ENCODE measurements around the gene KSR2.

The KSR2 gene

DNA sequence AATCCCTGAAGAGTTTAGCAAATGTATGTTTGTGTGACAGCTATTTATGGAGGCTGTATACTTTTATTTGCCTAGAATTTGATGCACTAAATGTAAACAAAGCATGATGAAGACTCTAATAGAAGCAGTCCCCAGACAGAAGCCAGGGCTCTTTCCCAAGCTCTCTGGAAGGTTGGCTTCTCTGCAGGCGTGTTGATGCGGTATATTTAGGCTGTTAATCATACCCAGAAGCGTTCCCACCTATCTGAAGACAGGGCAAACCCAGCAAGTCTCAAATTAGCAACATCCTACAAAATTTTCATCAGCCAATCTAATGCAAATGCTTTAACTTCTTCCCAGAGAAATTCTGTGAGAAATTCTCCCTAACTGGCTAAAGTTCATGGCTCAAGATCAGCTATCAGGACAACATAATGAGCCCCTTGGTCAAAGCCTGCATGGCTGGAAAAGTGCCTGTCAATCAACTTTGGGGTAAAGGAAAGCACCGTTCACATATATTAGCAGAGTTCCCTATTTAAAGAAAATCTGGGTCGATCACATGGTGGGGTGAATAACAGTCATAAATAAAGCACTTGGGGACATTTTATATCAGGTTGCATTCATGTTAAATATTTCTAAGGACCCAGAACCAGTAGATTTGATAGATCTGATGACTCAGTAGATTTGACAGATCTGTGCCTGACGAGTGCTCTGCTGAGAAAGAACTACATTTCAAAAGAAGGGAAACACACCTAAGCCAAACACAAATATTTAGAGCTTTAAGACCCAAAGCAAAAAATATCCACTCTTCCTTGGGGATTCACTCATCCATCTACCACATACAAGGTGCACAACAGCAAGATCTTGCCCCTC lies 46.6 kb downstream of the KSR2 start:
- no peak overlapping the region for H3K27ac ChIP-seq (ENCODE audit: low read depth, low read length, poor library complexity, severe bottlenecking)
- no peak overlapping the region for H3K4me3 ChIP-seq (ENCODE audit: low read depth, low read length, poor library complexity, severe bottlenecking)
- no peaks in the 10 kb centered on the region for H3K4me1 ChIP-seq (ENCODE audit: insufficient read depth, low read length, severe bottlenecking)
- no peaks in the 10 kb centered on the region for H3K9me3 ChIP-seq (ENCODE audit: low read length)
- no peaks in the 10 kb centered on the region for H4K20me1 ChIP-seq (ENCODE audit: insufficient read depth, low read length)
- TF ChIP-seq CTCF (IDR thresholded peaks at IDR 0.05; ENCODE audit: low read length) = no peak
- TF ChIP-seq EZH2 (IDR thresholded peaks at IDR 0.05; ENCODE audit: borderline replicate concordance, low read length) = no peak
- no peaks in the 10 kb centered on the region for H3F3A ChIP-seq (ENCODE audit: insufficient read depth, low read length)
- H3K79me2 ChIP-seq (ENCODE audit: insufficient read depth, low read length) = no peaks in the 10 kb centered on the region
- no peaks in the 10 kb centered on the region for H3K9me2 ChIP-seq (ENCODE audit: low read depth, low read length)
- no peaks in the 10 kb centered on the region for H3K36me3 ChIP-seq (ENCODE audit: insufficient read depth, low read length)
- no peak overlapping the region for H2AFZ ChIP-seq (ENCODE audit: low read length)
- no peak overlapping the region for H3K9ac ChIP-seq (ENCODE audit: low read length)
- H3K27me3 ChIP-seq (ENCODE audit: insufficient read depth, low read length) = no peaks in the 10 kb centered on the region; the same call in 1 of the 2 replicates
- H3K4me2 ChIP-seq (ENCODE audit: low read length) = no peak overlapping the region

DNA sequence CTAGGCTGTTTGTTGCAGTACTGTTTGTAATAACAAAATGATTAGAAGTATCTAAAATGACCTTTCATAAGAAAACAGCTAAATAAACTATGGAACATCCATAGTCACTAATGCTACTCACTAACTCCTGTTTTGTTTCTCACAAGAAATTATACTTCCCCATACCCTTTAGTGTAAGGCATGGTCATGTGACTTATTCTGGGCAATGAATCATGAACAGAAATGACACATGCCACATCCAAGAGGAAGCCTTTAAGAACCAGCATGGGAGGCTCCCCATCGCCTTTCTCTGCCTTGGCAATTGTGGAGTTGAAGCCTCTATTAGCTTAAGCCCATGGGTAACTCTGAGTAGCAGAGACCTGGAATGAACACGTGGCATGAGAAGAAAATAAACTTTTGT lies 49.3 kb downstream of the KSR2 start:
- H2AFZ ChIP-seq (ENCODE audit: low read length) = no peak overlapping the region
- H3K27me3 ChIP-seq (ENCODE audit: insufficient read depth, low read length) = no peaks in the 10 kb centered on the region; the same call in 1 of the 2 replicates
- no peaks in the 10 kb centered on the region for H3K9me3 ChIP-seq (ENCODE audit: low read length)
- H3K9me2 ChIP-seq (ENCODE audit: low read depth, low read length) = no peaks in the 10 kb centered on the region
- H3K4me1 ChIP-seq (ENCODE audit: insufficient read depth, low read length, severe bottlenecking) = no peaks in the 10 kb centered on the region
- TF ChIP-seq EZH2 (IDR thresholded peaks at IDR 0.05; ENCODE audit: borderline replicate concordance, low read length) = no peak
- TF ChIP-seq CTCF (IDR thresholded peaks at IDR 0.05; ENCODE audit: low read length) = no peak
- H3K4me2 ChIP-seq (ENCODE audit: low read length) = no peak overlapping the region
- H3K27ac ChIP-seq (ENCODE audit: low read depth, low read length, poor library complexity, severe bottlenecking) = no peak overlapping the region
- no peaks in the 10 kb centered on the region for H3K79me2 ChIP-seq (ENCODE audit: insufficient read depth, low read length)
- no peaks in the 10 kb centered on the region for H3K36me3 ChIP-seq (ENCODE audit: insufficient read depth, low read length)
- H4K20me1 ChIP-seq (ENCODE audit: insufficient read depth, low read length) = no peaks in the 10 kb centered on the region
- no peak overlapping the region for H3K4me3 ChIP-seq (ENCODE audit: low read depth, low read length, poor library complexity, severe bottlenecking)
- H3F3A ChIP-seq (ENCODE audit: insufficient read depth, low read length) = no peaks in the 10 kb centered on the region
- H3K9ac ChIP-seq (ENCODE audit: low read length) = no peak overlapping the region

DNA sequence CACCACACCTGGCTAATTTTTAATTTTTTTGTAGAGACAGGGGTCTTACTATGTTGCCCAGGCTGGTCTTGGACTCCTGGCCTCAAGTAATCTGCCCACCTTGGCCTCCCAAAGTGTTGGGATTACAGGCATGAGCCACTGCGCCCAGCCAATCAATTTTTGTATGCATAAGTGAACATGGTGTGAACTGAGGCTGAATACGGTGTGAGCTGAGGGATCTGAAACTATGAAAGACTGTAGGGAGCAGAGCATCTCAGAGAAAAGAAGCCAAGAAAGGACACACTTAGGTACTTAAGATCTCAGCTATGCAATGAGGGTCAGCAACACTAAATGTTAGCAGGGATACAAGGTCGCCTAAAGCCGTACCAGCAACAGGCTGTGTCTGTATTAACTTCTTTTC lies 54.1 kb downstream of the KSR2 start:
- Histone ChIP-seq H4K20me1 (ENCODE audit: insufficient read depth, low read length) (no peaks in the 10 kb centered on the region), H3K4me3 (ENCODE audit: low read depth, low read length, poor library complexity, severe bottlenecking) (no peak overlapping the region), H3K4me1 (ENCODE audit: insufficient read depth, low read length, severe bottlenecking) (no peaks in the 10 kb centered on the region), H2AFZ (ENCODE audit: low read length) (no peak overlapping the region), H3K9me3 (ENCODE audit: low read length) (no peaks in the 10 kb centered on the region), H3K4me2 (ENCODE audit: low read length) (no peak overlapping the region), H3K27ac (ENCODE audit: low read depth, low read length, poor library complexity, severe bottlenecking) (no peak overlapping the region), H3K27me3 (ENCODE audit: insufficient read depth, low read length) (no peaks in the 10 kb centered on the region), H3K36me3 (ENCODE audit: insufficient read depth, low read length) (no peaks in the 10 kb centered on the region), H3K79me2 (ENCODE audit: insufficient read depth, low read length) (no peaks in the 10 kb centered on the region), H3K9me2 (ENCODE audit: low read depth, low read length) (no peaks in the 10 kb centered on the region), H3F3A (ENCODE audit: insufficient read depth, low read length) (no peaks in the 10 kb centered on the region), H3K9ac (ENCODE audit: low read length) (no peak overlapping the region)
- TF ChIP-seq EZH2 (IDR thresholded peaks at IDR 0.05; ENCODE audit: borderline replicate concordance, low read length) (no peak), CTCF (IDR thresholded peaks at IDR 0.05; ENCODE audit: low read length) (no peak)
